Stomach (tissue), 4 donors: ENCODE results near the gene RSPH9.

Experiments used
- EP300 ChIP-seq: sonication (generic); formaldehyde crosslinking; IDR thresholded peaks from one replicate; pipeline ENCODE4 v1.6.1; 2017; ENCODE audit warnings: antibody characterized with exemption
- POLR2A ChIP-seq, 4 donors: fragments of 450-650 bp; IDR thresholded peaks; one replicate each; pipeline ENCODE4 v1.6.1; 2016; ENCODE audit warnings: antibody characterized with exemption in 4 of 4, control low read depth in 2 of 4, mild to moderate bottlenecking in 1 of 4, moderate library complexity in 1 of 4
- TF ChIP-seq, protein P1 (sequence below), 7 experiments: fragments of 450-650 bp in 4 of 7; fragments of 200-600 bp in 3 of 7; sonication (generic) in 3 of 7; IDR thresholded peaks; one replicate each; pipeline ENCODE4 v1.5.1; 2016 to 2019; ENCODE audit warnings: antibody characterized with exemption in 7 of 7, control low read depth in 2 of 7, mild to moderate bottlenecking in 1 of 7

- TF ChIP-seq, protein P1, sequence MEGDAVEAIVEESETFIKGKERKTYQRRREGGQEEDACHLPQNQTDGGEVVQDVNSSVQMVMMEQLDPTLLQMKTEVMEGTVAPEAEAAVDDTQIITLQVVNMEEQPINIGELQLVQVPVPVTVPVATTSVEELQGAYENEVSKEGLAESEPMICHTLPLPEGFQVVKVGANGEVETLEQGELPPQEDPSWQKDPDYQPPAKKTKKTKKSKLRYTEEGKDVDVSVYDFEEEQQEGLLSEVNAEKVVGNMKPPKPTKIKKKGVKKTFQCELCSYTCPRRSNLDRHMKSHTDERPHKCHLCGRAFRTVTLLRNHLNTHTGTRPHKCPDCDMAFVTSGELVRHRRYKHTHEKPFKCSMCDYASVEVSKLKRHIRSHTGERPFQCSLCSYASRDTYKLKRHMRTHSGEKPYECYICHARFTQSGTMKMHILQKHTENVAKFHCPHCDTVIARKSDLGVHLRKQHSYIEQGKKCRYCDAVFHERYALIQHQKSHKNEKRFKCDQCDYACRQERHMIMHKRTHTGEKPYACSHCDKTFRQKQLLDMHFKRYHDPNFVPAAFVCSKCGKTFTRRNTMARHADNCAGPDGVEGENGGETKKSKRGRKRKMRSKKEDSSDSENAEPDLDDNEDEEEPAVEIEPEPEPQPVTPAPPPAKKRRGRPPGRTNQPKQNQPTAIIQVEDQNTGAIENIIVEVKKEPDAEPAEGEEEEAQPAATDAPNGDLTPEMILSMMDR (IDR thresholded peaks at IDR 0.05) = no peak
- TF ChIP-seq POLR2A (IDR thresholded peaks at IDR 0.05) (no peak), EP300 (no peak)
Measured at GRCh38 chr6:43634702-43635303, 10.0 kb upstream of the RSPH9 start.
